CD4-positive, alpha-beta T cell (primary cell): Measurements from ENCODE around the gene CMIP. TPM values are rescaled to one million over a fixed set of nuclear protein-coding genes. Genes with fewer than 3 reads are reported as not detected.
A peak's percentile ranks its signal among the peaks of the same experiment; 100 is the strongest.

Experiments
- ATAC-seq: fragments of 200-7000 bp; cut with Tn5 transposase; one replicate; pipeline ENCODE4 v1.10.0; 2022; ENCODE audit warnings: mild to moderate bottlenecking; ENCODE audit not compliant: poor library complexity
- CTCF ChIA-PET: fragments of 350-600 bp; sonication (Branson Sonifier 250); formaldehyde crosslinking; loops from one replicate; lab custom pipeline; 2021; ENCODE audit warnings: antibody characterized with exemption, inconsistent platforms; lab: Charles Lee
- POLR2A ChIA-PET: fragments of 350-600 bp; sonication (Branson Sonifier 250); formaldehyde crosslinking; loops from one replicate; lab custom pipeline; 2021; ENCODE audit warnings: antibody characterized with exemption, inconsistent platforms; lab: Charles Lee
- DNase-seq, 14 experiments: peaks; one replicate each; pipeline ENCODE4 v3.0.0-alpha.2; 2013 to 2020; ENCODE audit warnings: mixed read lengths in 2 of 14
- H3K27ac ChIP-seq, 2 donors: one replicate each; pipeline versions ENCODE4 v1.5.1 to v1.7.0; 2013; ENCODE audit warnings: low read length in 2 of 2, low read depth in 1 of 2, mild to moderate bottlenecking in 1 of 2
- H3K27me3 ChIP-seq, 2 experiments: 1 replicate in 1 of 2; 2 replicates in 1 of 2; pipeline versions ENCODE4 v1.6.1 to v1.7.0; 2013; ENCODE audit warnings: low read length in 2 of 2, control low read depth in 1 of 2, mild to moderate bottlenecking in 1 of 2, moderate library complexity in 1 of 2; ENCODE audit not compliant: insufficient read depth in 2 of 2, control insufficient read depth in 1 of 2
- H3K36me3 ChIP-seq: one replicate; pipeline ENCODE4 v1.6.1; 2013; ENCODE audit warnings: low read length, control low read depth; ENCODE audit not compliant: insufficient read depth
- H3K4me1 ChIP-seq: one replicate; pipeline ENCODE4 v1.6.1; 2013; ENCODE audit warnings: low read length, control low read depth; ENCODE audit not compliant: insufficient read depth
- H3K4me3 ChIP-seq: one replicate; pipeline ENCODE4 v1.5.1; 2013; ENCODE audit warnings: mild to moderate bottlenecking, low read length, moderate library complexity
- H3K9me3 ChIP-seq, 2 experiments: 1 replicate in 1 of 2; 2 replicates in 1 of 2; pipeline versions ENCODE4 v1.6.1 to v1.7.0; 2013; ENCODE audit warnings: low read length in 2 of 2, mild to moderate bottlenecking in 2 of 2, control low read depth in 1 of 2, moderate library complexity in 1 of 2; ENCODE audit not compliant: control insufficient read depth in 1 of 2, insufficient read depth in 1 of 2
- H3K27ac Mint-ChIP-seq: one replicate; pipeline ENCODE4 v1.8.0; 2020; ENCODE audit warnings: mixed read lengths
- H3K27me3 Mint-ChIP-seq: one replicate; pipeline ENCODE4 v1.8.0; 2021; ENCODE audit warnings: mixed read lengths
- H3K36me3 Mint-ChIP-seq: one replicate; pipeline ENCODE4 v1.8.0; 2021; ENCODE audit warnings: low read depth, mixed read lengths
- H3K4me1 Mint-ChIP-seq: one replicate; pipeline ENCODE4 v1.8.0; 2021; ENCODE audit warnings: low read depth, mixed read lengths
- H3K4me3 Mint-ChIP-seq: one replicate; pipeline ENCODE4 v1.8.0; 2020; ENCODE audit warnings: mild to moderate bottlenecking, mixed read lengths
- H3K9me3 Mint-ChIP-seq: one replicate; pipeline ENCODE4 v1.8.0; 2020; ENCODE audit warnings: mixed read lengths
- intact Hi-C, 2 experiments: fragments of 100-400 bp; cut with DNase I in 1 of 2; cut with micrococcal nuclease in 1 of 2; formaldehyde crosslinking; loops; one replicate each; pipeline versions ENCODE4 v1.15.1 to v1.9.0; 2023 to 2025; cut with DNase I, micrococcal nuclease
- total RNA-seq, 174 experiments: library from RNA in 2 of 174; stranded (reverse) in 2 of 174; gene quantifications; one replicate each; pipeline ENCODE4 v1.2.3 and lab custom pipeline; 2021 to 2026
- TF ChIP-seq, protein P1 (sequence below): fragments of 200-600 bp; IDR thresholded peaks from one replicate; pipeline ENCODE4 v1.8.0; 2022; ENCODE audit warnings: antibody characterized with exemption, mild to moderate bottlenecking

Gene CMIP
- total RNA-seq, 2 experiments from 2014 or later: 33.5 to 35.3 TPM

- Histone ChIP-seq H3K36me3 (peaks cover 6% of the 10 kb centered on the region), H3K27ac (no peak overlapping the region), H3K4me1 (peaks cover 47% of the 10 kb centered on the region), H3K9me3 (peaks cover 0 to 18% of the 10 kb centered on the region in 2 experiments), H3K27me3 (no peaks in the 10 kb centered on the region), H3K4me3 (no peak overlapping the region)
- ATAC-seq: peak; percentile 41
- peaks cover 2% of the 10 kb centered on the region for H3K36me3 Mint-ChIP-seq
- ChIA-PET CTCF (no interaction called here), POLR2A (no interaction called here)
- no peaks in the 10 kb centered on the region for H3K27me3 Mint-ChIP-seq
- peak in 2 of 14 experiments; percentile 40 to 55 for DNase-seq
- no peak overlapping the region for H3K4me3 Mint-ChIP-seq
- peak overlapping the region; percentile 30 for H3K27ac Mint-ChIP-seq
- TF ChIP-seq, protein P1, sequence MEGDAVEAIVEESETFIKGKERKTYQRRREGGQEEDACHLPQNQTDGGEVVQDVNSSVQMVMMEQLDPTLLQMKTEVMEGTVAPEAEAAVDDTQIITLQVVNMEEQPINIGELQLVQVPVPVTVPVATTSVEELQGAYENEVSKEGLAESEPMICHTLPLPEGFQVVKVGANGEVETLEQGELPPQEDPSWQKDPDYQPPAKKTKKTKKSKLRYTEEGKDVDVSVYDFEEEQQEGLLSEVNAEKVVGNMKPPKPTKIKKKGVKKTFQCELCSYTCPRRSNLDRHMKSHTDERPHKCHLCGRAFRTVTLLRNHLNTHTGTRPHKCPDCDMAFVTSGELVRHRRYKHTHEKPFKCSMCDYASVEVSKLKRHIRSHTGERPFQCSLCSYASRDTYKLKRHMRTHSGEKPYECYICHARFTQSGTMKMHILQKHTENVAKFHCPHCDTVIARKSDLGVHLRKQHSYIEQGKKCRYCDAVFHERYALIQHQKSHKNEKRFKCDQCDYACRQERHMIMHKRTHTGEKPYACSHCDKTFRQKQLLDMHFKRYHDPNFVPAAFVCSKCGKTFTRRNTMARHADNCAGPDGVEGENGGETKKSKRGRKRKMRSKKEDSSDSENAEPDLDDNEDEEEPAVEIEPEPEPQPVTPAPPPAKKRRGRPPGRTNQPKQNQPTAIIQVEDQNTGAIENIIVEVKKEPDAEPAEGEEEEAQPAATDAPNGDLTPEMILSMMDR: no peak
- H3K4me1 Mint-ChIP-seq: peaks cover 59% of the 10 kb centered on the region
- H3K9me3 Mint-ChIP-seq: no peaks in the 10 kb centered on the region
- intact Hi-C loops: no loop called here
Measured at GRCh38 chr16:81551151-81551808, 106.7 kb downstream of the CMIP start.

- peaks cover 0 to 18% of the 10 kb centered on the region in 2 experiments for H3K9me3 ChIP-seq
- no peak overlapping the region for H3K4me3 ChIP-seq
- Mint-ChIP-seq H3K4me3 (no peak overlapping the region), H3K27ac (peak overlapping the region; percentile 54), H3K36me3 (peaks cover 4% of the 10 kb centered on the region), H3K4me1 (peaks cover 57% of the 10 kb centered on the region), H3K9me3 (no peaks in the 10 kb centered on the region), H3K27me3 (no peaks in the 10 kb centered on the region)
- ChIA-PET CTCF (no interaction called here), POLR2A (no interaction called here)
- ATAC-seq: no peak
- TF ChIP-seq, protein P1: no peak
- intact Hi-C loops: no loop called here
- peaks cover 6% of the 10 kb centered on the region for H3K36me3 ChIP-seq
- H3K4me1 ChIP-seq: peaks cover 43% of the 10 kb centered on the region
- DNase-seq: peak in 1 of 14 experiments; percentile 22
- H3K27ac ChIP-seq: no peak overlapping the region
- H3K27me3 ChIP-seq: no peaks in the 10 kb centered on the region
Measured at GRCh38 chr16:81551821-81552304, 107.3 kb downstream of the CMIP start.

DNA sequence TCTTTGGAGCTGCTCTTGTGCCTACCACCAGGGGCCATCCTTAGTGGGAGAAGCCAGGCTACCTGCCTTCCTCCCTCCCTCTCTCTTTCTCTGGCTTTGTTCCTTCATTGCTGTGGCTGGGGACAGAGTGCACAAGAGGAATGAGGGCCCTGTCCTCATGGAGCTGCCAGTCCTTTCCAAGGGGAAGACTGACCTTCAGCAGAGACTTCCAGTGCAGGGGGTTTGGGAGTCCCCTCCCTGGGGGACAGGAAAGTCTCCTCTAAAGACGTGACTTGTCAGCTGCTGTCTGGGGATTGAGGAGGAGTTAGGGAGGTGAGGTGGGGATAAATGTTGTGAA, 108.1 kb downstream of the CMIP start:
- Histone ChIP-seq H3K27me3 (no peaks in the 10 kb centered on the region), H3K27ac (no peak overlapping the region), H3K4me3 (no peak overlapping the region), H3K9me3 (peaks cover 0 to 18% of the 10 kb centered on the region in 2 experiments), H3K4me1 (peaks cover 38% of the 10 kb centered on the region), H3K36me3 (peaks cover 6% of the 10 kb centered on the region)
- Mint-ChIP-seq H3K27ac (peak overlapping the region; percentile 54), H3K4me1 (peaks cover 53% of the 10 kb centered on the region), H3K36me3 (peaks cover 4% of the 10 kb centered on the region), H3K27me3 (no peaks in the 10 kb centered on the region), H3K9me3 (no peaks in the 10 kb centered on the region), H3K4me3 (no peak overlapping the region)
- no peak for ATAC-seq
- intact Hi-C loops: no loop called here
- no peak for DNase-seq
- ChIA-PET POLR2A (no interaction called here), CTCF (no interaction called here)
- TF ChIP-seq, protein P1: no peak
